ENCODE data around the gene GTF2B.

- TF ChIP-seq, protein P1, sequence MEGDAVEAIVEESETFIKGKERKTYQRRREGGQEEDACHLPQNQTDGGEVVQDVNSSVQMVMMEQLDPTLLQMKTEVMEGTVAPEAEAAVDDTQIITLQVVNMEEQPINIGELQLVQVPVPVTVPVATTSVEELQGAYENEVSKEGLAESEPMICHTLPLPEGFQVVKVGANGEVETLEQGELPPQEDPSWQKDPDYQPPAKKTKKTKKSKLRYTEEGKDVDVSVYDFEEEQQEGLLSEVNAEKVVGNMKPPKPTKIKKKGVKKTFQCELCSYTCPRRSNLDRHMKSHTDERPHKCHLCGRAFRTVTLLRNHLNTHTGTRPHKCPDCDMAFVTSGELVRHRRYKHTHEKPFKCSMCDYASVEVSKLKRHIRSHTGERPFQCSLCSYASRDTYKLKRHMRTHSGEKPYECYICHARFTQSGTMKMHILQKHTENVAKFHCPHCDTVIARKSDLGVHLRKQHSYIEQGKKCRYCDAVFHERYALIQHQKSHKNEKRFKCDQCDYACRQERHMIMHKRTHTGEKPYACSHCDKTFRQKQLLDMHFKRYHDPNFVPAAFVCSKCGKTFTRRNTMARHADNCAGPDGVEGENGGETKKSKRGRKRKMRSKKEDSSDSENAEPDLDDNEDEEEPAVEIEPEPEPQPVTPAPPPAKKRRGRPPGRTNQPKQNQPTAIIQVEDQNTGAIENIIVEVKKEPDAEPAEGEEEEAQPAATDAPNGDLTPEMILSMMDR (IDR thresholded peaks at IDR 0.05) = no peak
- TF ChIP-seq POLR2AphosphoS5 (IDR thresholded peaks at IDR 0.05) = no peak
These were observed 13.5 kb downstream of the GTF2B start for GRCh38 chr1:88877911-88878310.
